HG02759 (cell line): ENCODE results near the gene TAOK3.

Experiments used
- ATAC-seq: cut with Tn5 transposase; IDR thresholded peaks from one replicate; pipeline ENCODE4 v1.9.1; 2021; ENCODE audit warnings: mild to moderate bottlenecking, moderate library complexity; ENCODE audit not compliant: unreplicated experiment

Gene TAOK3

DNA sequence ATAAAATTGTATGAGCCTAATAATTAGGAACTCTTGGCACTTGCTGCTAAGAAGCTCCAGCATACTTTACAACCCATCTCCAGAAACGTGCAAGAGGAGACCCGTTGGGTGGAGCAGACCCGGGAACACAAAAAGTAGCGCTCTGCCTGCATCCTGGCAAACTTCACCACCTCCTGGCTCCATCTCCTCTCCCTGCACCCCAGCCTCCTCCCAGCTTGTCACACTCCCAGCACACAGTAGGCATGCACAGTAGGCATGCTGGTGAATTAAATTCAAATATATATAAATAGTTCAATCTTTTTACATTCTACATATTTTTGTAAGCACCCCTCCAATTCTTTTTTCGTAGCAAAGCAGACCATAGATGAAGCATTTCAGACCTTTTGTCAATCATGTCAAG lies 270.1 kb downstream of the TAOK3 start:
- ATAC-seq: no peak

DNA sequence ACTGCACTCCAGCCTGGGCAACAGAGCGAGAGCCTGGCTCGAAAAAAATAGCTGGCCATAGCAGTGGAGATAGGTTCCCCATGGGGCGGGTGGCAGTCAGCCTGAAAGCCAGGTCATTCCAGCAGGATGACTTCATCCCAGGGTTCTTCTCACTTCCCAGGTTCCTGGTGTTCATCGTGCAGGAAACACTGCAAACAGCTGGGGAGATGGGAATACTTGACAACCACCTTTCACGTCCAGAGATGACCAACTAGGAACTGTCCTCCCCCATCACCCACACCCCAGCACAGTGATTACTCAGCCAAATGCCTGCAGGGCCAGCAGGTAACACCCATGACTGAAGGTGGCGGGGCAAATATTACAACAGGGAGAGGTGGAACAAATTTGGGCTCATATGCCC lies 270.6 kb downstream of the TAOK3 start:
- no peak for ATAC-seq

DNA sequence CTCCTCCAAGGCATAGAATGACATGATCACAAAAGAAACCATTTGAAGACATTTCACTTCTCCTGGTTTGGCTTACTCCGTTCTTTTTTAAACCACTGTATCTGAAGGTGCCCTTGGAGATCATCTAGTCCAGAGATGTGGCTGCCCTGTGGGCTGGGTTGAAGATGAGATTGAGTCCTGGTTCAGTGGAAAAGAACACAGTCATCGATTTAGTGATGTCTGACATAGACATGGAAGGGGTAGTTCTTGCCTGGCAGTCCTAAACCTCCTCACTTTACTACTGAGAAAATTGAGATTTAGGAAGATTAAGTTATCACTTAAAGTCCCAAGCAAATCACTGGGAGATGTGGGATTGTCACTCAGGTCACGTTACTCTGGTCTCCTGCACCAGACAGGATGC lies 271.7 kb downstream of the TAOK3 start:
- ATAC-seq: no peak
